ENCODE results near the gene DSC1. TPM values are rescaled to one million over a fixed set of nuclear protein-coding genes. Genes with fewer than 3 reads are reported as not detected.
"Not testable (repeated sequence)": the region's sequence is repeated elsewhere in the genome, so short reads cannot be mapped to it uniquely, and the experiment has no call there.

DSC1 gene
- total and polyA plus RNA-seq, 2 donors: 0.33 to 0.80 TPM

DNA sequence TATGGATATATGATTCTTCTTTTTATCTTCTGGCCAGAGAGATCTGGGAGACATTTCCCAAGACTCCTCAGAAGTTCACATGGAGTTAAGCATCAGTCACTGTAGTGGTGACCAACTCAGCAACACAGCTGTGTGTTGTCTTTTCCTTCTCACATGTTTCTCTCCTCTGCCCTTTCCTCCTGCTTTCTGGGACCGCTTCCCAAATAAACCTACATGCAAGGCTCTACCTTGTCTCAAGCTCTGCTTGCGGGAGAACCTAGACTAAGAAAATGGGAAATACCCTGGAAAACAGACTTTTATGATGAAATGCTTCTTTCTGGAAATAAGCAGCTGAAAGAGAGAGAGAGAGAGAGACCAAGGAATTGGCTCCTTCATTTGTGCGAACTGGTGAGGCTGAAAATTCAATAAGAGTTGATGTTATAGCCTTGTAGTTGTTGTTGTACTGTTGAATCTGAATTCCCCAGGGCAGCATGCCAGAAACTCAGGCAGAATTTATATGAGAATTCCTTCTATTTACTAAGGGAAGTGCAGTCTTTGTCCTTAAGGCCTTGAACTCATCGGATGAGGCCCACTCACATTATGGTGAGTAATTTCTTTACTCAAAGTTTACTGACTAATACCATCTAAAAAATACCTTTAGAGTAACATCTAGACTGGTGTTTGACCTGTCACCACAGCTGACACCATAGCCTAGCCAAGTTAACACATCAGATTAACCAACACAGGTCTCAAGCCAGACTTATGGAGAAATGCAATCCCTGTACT lies 22.7 kb upstream of the DSC1 start:
- no peaks in the 10 kb centered on the region for H3K4me1 ChIP-seq (ENCODE audit: control insufficient read depth in 2 of 2, insufficient read depth in 2 of 2, low read length in 2 of 2)
- no peaks in the 10 kb centered on the region for H3K27me3 ChIP-seq (ENCODE audit: control insufficient read depth in 2 of 2, insufficient read depth in 1 of 2, low read length in 1 of 2)
- no peaks in the 10 kb centered on the region for H3K9me3 ChIP-seq (ENCODE audit: control insufficient read depth in 2 of 2, insufficient read depth in 1 of 2, low read length in 1 of 2)
- WGBS: 95% methylated on average over 4 of the region's 4 CpGs
- no peak for DNase-seq (ENCODE audit: low read depth in 6 of 9, low spot score in 9 of 9)
- no peaks in the 10 kb centered on the region for H3K36me3 ChIP-seq (ENCODE audit: control insufficient read depth in 2 of 2, insufficient read depth in 2 of 2, low read length in 1 of 2)
- no peak overlapping the region for H3K4me3 ChIP-seq (ENCODE audit: low read length in 2 of 2)
- H3K27ac ChIP-seq (ENCODE audit: low read depth in 1 of 2, low read length in 1 of 2): no peak overlapping the region

- no peaks in the 10 kb centered on the region for H3K9me3 ChIP-seq (ENCODE audit: control insufficient read depth in 2 of 2, insufficient read depth in 1 of 2, low read length in 1 of 2)
- H3K27ac ChIP-seq (ENCODE audit: low read depth in 1 of 2, low read length in 1 of 2): no peak overlapping the region
- no peak overlapping the region for H3K4me3 ChIP-seq (ENCODE audit: low read length in 2 of 2)
- no peaks in the 10 kb centered on the region for H3K4me1 ChIP-seq (ENCODE audit: control insufficient read depth in 2 of 2, insufficient read depth in 2 of 2, low read length in 2 of 2)
- no peaks in the 10 kb centered on the region for H3K36me3 ChIP-seq (ENCODE audit: control insufficient read depth in 2 of 2, insufficient read depth in 2 of 2, low read length in 1 of 2)
- WGBS: 95% methylated on average over 2 of the region's 2 CpGs
- no peak for DNase-seq (ENCODE audit: low read depth in 6 of 9, low spot score in 9 of 9)
- H3K27me3 ChIP-seq (ENCODE audit: control insufficient read depth in 2 of 2, insufficient read depth in 1 of 2, low read length in 1 of 2): no peaks in the 10 kb centered on the region
These were observed 20.6 kb upstream of the DSC1 start for GRCh38 chr18:31183302-31183701.

DNA sequence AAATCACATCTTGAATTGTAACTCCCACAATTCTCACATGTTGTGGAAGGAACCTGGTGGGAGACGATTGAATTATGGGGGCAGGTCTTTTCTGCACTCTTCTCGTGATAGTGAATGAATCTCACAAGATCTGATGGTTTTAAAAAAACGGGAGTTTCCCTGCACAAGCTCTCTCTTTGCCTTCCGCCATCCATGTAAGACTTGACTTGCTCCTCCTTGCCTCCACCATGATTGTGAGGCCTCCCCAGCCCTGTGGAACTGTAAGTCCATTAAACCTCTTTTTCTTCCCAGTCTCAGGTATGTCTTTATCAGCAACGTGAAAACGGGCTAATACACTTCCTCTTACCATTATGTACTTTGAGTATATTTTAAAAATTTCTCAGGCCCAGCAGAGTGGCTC lies 14.7 kb upstream of the DSC1 start:
- 96% methylated on average over 6 of the region's 6 CpGs for WGBS
- not testable (repeated sequence) for H3K9me3 ChIP-seq (ENCODE audit: control insufficient read depth in 2 of 2, insufficient read depth in 1 of 2, low read length in 1 of 2); H3K27me3 ChIP-seq (ENCODE audit: control insufficient read depth in 2 of 2, insufficient read depth in 1 of 2, low read length in 1 of 2); H3K36me3 ChIP-seq (ENCODE audit: control insufficient read depth in 2 of 2, insufficient read depth in 2 of 2, low read length in 1 of 2); H3K4me1 ChIP-seq (ENCODE audit: control insufficient read depth in 2 of 2, insufficient read depth in 2 of 2, low read length in 2 of 2); H3K27ac ChIP-seq (ENCODE audit: low read depth in 1 of 2, low read length in 1 of 2); DNase-seq (ENCODE audit: low read depth in 6 of 9, low spot score in 9 of 9); H3K4me3 ChIP-seq (ENCODE audit: low read length in 2 of 2)

GRCh38 chr18:31176531-31176930 lies 13.9 kb upstream of the DSC1 start:
- 94% methylated on average over 2 of the region's 2 CpGs for WGBS
- H3K27me3 ChIP-seq (ENCODE audit: control insufficient read depth in 2 of 2, insufficient read depth in 1 of 2, low read length in 1 of 2): no peaks in the 10 kb centered on the region
- no peaks in the 10 kb centered on the region for H3K4me1 ChIP-seq (ENCODE audit: control insufficient read depth in 2 of 2, insufficient read depth in 2 of 2, low read length in 2 of 2)
- no peaks in the 10 kb centered on the region for H3K9me3 ChIP-seq (ENCODE audit: control insufficient read depth in 2 of 2, insufficient read depth in 1 of 2, low read length in 1 of 2)
- H3K4me3 ChIP-seq (ENCODE audit: low read length in 2 of 2): no peak overlapping the region
- no peaks in the 10 kb centered on the region for H3K36me3 ChIP-seq (ENCODE audit: control insufficient read depth in 2 of 2, insufficient read depth in 2 of 2, low read length in 1 of 2)
- no peak overlapping the region for H3K27ac ChIP-seq (ENCODE audit: low read depth in 1 of 2, low read length in 1 of 2)
- no peak for DNase-seq (ENCODE audit: low read depth in 6 of 9, low spot score in 9 of 9)

DNA sequence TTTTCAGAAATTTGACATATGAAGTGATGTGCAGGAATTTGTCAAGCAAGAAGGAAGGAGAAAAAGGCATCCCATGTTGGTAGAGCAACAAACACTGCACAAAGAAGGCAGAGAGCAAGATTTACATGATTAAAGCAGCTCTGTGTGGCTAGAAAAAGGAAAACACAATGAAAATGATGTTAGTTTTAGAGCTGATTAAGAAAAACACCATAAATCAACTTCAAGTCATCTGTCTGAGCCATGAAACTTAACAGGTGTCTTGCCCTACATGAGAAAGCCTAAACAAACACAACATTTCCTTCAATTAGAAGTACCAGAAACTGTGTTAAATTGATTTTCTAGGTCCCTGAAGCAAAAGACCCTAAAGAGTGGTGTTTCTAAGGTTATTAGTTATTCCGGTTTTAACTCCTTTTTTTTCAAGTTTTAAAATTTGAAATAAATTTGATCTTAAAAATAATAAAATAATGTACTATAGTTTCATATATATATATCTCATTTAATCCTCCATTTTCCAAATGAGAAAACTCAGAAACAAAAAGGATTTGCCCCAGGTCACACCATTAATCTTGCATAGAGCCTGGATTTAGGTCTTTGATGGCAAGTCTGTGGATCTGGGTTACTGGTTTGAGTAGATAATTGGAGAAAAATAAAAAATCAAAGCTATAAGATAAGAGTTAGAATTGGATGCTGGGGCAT lies 8.6 kb upstream of the DSC1 start:
- Histone ChIP-seq H3K4me1 (ENCODE audit: control insufficient read depth in 2 of 2, insufficient read depth in 2 of 2, low read length in 2 of 2) (no peaks in the 10 kb centered on the region), H3K9me3 (ENCODE audit: control insufficient read depth in 2 of 2, insufficient read depth in 1 of 2, low read length in 1 of 2) (no peaks in the 10 kb centered on the region), H3K27ac (ENCODE audit: low read depth in 1 of 2, low read length in 1 of 2) (no peak overlapping the region), H3K27me3 (ENCODE audit: control insufficient read depth in 2 of 2, insufficient read depth in 1 of 2, low read length in 1 of 2) (no peaks in the 10 kb centered on the region), H3K36me3 (ENCODE audit: control insufficient read depth in 2 of 2, insufficient read depth in 2 of 2, low read length in 1 of 2) (no peaks in the 10 kb centered on the region), H3K4me3 (ENCODE audit: low read length in 2 of 2) (no peak overlapping the region)
- DNase-seq (ENCODE audit: low read depth in 6 of 9, low spot score in 9 of 9): no peak
- WGBS: 92% methylated on average over 1 of the region's 1 CpG

DNA sequence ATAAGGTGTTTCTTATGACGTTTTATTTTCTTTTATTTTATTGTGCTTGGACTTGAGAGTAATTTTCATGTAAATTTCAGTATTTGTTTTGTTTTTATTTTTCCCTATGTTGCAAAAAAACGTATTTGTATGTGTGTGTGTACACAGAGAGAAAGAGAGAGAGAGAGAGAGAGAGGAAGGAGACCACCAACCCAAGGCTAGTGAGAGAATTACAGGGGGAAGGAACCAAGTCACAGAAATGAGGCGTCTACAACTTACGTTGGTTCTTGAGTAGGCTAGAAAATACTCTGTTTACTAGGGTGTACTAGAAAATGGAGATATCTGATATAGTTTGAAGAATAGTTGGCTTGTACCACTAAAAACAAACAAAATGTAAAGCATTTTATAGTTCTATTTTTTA lies 7.7 kb upstream of the DSC1 start:
- WGBS: 92% methylated on average over 4 of the region's 4 CpGs
- Histone ChIP-seq H3K4me3 (ENCODE audit: low read length in 2 of 2) (no peak overlapping the region), H3K27me3 (ENCODE audit: control insufficient read depth in 2 of 2, insufficient read depth in 1 of 2, low read length in 1 of 2) (no peaks in the 10 kb centered on the region), H3K9me3 (ENCODE audit: control insufficient read depth in 2 of 2, insufficient read depth in 1 of 2, low read length in 1 of 2) (no peaks in the 10 kb centered on the region), H3K4me1 (ENCODE audit: control insufficient read depth in 2 of 2, insufficient read depth in 2 of 2, low read length in 2 of 2) (no peaks in the 10 kb centered on the region), H3K36me3 (ENCODE audit: control insufficient read depth in 2 of 2, insufficient read depth in 2 of 2, low read length in 1 of 2) (no peaks in the 10 kb centered on the region), H3K27ac (ENCODE audit: low read depth in 1 of 2, low read length in 1 of 2) (no peak overlapping the region)
- no peak for DNase-seq (ENCODE audit: low read depth in 6 of 9, low spot score in 9 of 9)

DNA sequence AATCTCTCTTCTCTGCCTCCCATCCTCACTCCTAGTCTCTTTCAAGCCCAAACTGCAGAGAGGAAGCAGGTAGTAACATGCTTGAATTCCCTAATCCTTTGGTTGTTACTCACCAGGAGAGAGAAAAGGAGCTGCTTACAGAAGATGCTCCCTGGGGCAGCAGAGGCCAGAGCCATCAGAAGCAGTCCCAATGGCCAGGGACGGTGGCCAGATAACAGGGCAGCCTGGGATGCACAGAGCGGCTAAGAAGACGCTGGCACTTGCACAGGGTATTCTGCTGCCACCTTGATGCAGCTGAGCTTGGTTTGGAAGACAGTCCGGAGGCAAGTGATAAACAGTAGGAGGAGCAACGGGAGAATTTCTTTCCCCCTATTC lies 250 bp downstream of the DSC1 start:
- Histone ChIP-seq H3K36me3 (ENCODE audit: control insufficient read depth in 2 of 2, insufficient read depth in 2 of 2, low read length in 1 of 2) (no peaks in the 10 kb centered on the region), H3K27ac (ENCODE audit: low read depth in 1 of 2, low read length in 1 of 2) (no peak overlapping the region), H3K4me1 (ENCODE audit: control insufficient read depth in 2 of 2, insufficient read depth in 2 of 2, low read length in 2 of 2) (no peaks in the 10 kb centered on the region), H3K4me3 (ENCODE audit: low read length in 2 of 2) (no peak overlapping the region), H3K27me3 (ENCODE audit: control insufficient read depth in 2 of 2, insufficient read depth in 1 of 2, low read length in 1 of 2) (no peaks in the 10 kb centered on the region), H3K9me3 (ENCODE audit: control insufficient read depth in 2 of 2, insufficient read depth in 1 of 2, low read length in 1 of 2) (no peaks in the 10 kb centered on the region)
- DNase-seq (ENCODE audit: low read depth in 6 of 9, low spot score in 9 of 9): no peak
- WGBS: 92% methylated on average over 5 of the region's 5 CpGs

- H3K4me1 ChIP-seq (ENCODE audit: control insufficient read depth in 2 of 2, insufficient read depth in 2 of 2, low read length in 2 of 2): no peaks in the 10 kb centered on the region
- H3K9me3 ChIP-seq (ENCODE audit: control insufficient read depth in 2 of 2, insufficient read depth in 1 of 2, low read length in 1 of 2): no peaks in the 10 kb centered on the region
- no peak for DNase-seq (ENCODE audit: low read depth in 6 of 9, low spot score in 9 of 9)
- WGBS: 88% methylated on average over 2 of the region's 2 CpGs
- no peak overlapping the region for H3K27ac ChIP-seq (ENCODE audit: low read depth in 1 of 2, low read length in 1 of 2)
- no peak overlapping the region for H3K4me3 ChIP-seq (ENCODE audit: low read length in 2 of 2)
- H3K27me3 ChIP-seq (ENCODE audit: control insufficient read depth in 2 of 2, insufficient read depth in 1 of 2, low read length in 1 of 2): no peaks in the 10 kb centered on the region
- H3K36me3 ChIP-seq (ENCODE audit: control insufficient read depth in 2 of 2, insufficient read depth in 2 of 2, low read length in 1 of 2): no peaks in the 10 kb centered on the region
These were observed 768 bp downstream of the DSC1 start for GRCh38 chr18:31161757-31162418.

All from thymus (tissue), 11 donors.